LHCN-M2 (cell line): ENCODE data around the gene HDAC4. TPM values are rescaled to one million over a fixed set of nuclear protein-coding genes. Genes with fewer than 3 reads are reported as not detected.

Experiments used
- DNase-seq: peaks from one replicate; pipeline ENCODE4 v3.0.0-alpha.2; 2012; ENCODE audit warnings: low read depth
- total RNA-seq: library from RNA; depleted of rRNA; stranded (reverse); fragments of >200 nt; gene quantifications from 2 replicates; pipeline ENCODE4 v1.2.3, GENCODE V29; 2014

HDAC4 gene
- total RNA-seq, 1 experiment from 2014 or later = 26.8 TPM

- DNase-seq = no peak
Observed at GRCh38 chr2:239112127-239112774, 288.6 kb downstream of the HDAC4 start.

GRCh38 chr2:239111401-239112100 lies 289.3 kb downstream of the HDAC4 start:
- no peak for DNase-seq

DNA sequence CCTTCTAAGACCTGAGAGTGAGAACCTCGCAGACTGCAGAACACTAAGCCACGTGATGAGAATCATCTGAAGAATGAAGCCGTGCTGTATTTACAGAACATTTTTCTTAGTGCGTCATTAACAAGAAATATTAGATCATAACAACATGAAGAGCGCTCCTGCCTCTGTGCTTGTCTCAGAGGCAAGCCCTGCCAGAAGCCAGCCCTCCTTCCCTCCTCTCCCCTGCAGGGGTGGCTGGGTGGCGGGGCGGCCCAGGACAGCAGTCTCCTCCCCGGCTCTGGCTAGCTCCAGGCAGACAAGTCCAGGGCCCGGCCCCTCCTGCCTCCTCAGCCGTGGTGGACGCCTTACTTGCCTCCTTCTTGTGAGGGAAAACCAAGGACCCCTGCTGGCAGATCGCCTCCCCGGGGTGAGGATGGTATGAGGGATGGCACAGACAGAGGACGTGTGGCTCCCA lies 290.2 kb downstream of the HDAC4 start:
- DNase-seq = no peak

- DNase-seq = no peak
Observed at GRCh38 chr2:239109928-239110545, 290.8 kb downstream of the HDAC4 start.

DNA sequence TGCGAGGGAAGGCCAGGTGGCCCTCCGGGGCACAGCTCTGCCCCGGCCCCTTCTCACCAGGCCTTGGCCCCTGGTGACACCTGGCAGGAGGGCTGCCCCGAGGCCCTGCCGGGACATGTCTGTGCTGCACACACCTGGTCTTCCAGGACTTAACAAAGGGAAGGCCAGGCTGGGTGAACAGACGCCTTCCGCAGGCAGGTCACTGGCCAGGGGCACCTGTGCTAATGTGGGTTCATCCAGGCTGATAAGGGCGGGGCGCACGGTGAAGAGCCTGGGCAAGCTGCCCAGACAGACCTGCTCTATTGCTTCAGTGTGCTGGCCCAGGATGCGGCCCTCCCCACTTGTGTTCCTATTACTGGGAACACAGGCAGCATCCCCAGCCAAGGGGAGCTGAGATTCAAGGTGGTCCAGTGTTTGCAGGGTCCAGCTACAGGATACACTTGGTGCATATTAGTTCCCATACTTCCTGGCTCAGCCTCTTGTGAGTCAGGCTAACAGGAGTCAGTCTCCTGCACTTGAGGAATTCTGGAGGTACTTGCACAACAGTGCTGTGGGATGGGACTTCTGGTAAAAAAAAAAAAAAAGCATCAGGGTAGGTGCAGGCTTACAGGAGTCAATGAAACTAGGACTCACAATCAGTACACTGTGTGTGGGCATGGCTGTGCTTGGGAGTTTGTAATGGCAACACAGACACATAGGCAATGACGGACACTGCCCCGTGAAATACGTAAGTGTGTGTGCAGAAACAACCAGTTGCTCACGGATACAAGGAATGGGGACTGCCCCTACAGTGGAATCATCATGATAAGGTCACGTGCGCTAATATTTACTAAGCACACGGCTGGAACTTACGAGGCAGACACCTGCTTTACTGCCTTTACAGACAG lies 291.5 kb downstream of the HDAC4 start:
- no peak for DNase-seq

DNA sequence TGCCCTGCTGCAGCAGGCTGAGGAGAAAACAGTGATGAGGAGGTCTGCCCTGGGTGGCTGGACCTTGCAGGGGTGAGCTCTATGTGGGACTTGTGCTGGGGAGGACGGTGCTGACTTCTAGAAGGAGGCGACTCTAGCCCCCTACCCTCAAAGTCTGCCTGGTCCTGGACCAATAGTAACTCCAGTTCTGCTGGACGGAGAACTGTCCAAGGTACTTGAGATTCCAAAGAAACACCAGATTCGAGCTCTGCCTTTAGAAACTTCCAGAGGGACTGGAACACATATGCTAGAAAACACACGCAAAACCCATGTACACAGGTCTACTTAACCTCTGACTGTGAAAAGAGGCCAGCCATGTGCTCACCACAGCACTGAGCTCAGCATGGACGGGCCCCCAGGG lies 292.4 kb downstream of the HDAC4 start:
- no peak for DNase-seq

DNA sequence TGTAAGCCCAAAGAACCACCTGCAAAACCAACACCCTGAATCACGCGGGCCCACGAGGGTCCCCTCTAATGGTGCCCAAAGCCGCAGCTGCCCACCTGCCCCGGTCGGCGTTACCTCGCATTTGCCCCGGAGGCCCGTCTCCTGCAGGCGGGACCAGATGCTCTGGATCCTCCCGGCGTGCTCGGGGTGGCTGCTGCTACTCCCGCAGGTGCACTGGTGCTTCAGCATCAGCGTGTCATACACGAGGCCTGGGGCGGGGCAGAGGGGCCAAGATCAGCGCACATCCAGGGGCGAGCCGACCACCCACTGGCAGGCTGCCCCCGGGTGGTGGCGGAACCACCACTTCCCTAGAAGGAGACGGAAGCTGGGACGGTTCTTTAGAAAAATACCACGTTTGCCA lies 292.9 kb downstream of the HDAC4 start:
- no peak for DNase-seq

- DNase-seq = no peak
Observed at GRCh38 chr2:239106966-239107365, 293.9 kb downstream of the HDAC4 start.

DNA sequence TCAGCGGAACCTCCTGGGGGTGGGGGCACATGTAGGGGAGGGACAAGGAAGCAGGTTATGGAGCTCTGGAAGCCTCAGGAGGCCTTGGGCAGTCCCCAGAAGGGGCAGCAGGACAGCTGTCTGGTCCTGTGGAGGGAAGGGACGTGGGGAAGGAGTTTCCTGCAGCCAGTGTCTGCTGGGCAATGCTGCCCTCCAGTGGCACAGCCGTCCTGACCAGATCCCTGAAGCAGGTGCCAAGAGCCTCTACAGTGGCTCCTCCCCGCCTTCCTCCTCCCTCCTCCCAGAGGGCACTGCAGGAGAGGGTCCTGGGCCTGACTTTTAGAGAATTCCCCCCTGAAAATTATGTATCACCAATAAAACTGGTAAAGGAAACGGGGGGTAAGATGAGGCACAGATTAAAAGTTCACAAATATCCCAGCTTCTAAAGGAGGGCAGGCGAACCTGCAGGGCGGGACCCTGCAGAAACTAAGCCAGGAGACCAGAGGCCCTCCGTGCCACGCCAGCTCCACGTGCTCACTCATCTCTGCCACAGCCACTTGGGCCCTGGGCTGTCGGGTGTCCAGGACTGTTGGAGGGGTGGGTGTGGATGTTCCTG lies 294.4 kb downstream of the HDAC4 start:
- DNase-seq = peak; percentile 36

GRCh38 chr2:239105234-239105633 lies 295.6 kb downstream of the HDAC4 start:
- no peak for DNase-seq

- DNase-seq = no peak
Observed at GRCh38 chr2:239104800-239105199, 296.0 kb downstream of the HDAC4 start.

DNA sequence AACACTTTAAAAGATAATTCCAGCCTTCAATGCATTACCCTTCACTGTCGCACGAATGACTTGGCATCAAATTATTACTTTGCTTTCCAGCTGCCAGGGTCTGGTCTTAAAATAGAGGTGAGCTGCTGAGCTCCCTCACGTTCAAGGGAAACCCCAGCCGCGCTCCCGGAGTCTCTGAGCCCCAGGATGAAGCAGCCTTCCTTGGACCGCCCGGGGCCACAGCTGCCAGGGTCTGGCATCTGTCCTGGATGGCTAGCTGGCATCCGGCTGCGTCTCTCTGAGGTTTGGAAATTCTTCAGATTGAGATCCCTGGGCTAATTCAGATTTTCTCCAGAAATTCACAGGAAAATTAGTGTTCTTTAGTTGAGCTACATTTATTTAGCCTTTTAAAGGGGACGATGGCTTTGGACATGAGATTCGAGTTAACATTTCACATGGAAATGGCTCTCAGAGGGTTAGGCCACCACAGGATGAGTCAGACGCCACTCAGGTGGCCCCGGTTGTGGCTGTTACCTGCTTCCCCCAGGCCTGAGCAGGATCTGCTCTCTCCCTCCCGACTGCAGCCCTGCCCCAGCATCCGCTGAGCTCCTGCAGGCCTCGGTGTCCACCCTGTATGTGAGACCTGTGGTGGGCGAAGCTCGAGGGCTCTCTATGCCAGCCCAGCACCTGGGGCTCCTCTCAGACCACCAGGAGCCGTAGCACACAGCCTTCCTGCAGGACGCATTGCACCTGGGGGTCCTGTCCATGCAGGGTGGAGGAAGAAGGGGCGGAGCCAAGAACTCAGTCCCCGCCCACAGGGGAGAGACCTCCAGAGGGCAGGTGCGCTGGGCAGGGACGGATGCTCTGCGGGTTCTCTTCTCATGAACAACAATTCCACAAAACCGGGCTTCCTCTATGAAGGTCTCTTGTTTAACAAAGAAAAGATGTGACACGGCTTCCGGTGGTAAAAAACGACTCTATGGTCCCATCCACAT lies 297.4 kb downstream of the HDAC4 start:
- no peak for DNase-seq

DNA sequence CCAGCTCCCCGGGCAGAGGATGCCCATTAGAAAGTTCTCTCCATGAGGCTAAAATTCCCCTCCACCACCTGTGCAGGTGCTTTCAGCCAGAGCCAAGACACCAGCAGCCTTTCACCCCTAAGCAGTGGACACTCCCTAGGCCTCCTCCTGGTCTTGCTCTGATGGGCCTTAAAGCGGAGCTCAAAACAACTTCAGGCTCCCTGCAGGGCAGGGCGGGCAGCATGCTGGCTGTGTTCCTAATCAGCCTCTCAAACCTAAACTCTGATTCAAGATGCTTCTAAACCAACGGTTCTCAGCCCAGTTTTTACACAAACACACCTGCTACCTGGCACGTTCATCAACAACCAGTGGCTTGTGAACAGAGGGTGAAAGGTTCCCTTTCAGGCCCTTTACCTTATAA lies 298.6 kb downstream of the HDAC4 start:
- DNase-seq = no peak

DNA sequence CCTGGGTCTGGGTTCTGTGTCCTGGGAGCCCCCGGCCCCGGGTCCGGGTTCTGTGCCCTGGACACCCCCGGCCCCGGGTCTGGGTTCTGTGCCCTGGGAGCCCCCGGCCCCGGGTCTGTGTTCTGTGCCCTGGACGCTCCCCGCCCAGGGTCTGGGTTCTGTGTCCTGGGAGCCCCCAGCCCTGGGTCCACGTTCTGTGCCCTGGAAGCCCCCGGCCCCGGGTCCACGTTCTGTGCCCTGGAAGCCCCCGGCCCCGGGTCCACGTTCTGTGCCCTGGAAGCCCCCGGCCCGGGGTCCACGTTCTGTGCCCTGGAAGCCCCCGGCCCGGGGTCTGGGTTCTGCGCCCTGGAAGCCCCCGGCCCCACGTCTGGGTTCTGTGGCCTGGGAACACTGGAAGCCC lies 299.0 kb downstream of the HDAC4 start:
- no peak for DNase-seq

DNA sequence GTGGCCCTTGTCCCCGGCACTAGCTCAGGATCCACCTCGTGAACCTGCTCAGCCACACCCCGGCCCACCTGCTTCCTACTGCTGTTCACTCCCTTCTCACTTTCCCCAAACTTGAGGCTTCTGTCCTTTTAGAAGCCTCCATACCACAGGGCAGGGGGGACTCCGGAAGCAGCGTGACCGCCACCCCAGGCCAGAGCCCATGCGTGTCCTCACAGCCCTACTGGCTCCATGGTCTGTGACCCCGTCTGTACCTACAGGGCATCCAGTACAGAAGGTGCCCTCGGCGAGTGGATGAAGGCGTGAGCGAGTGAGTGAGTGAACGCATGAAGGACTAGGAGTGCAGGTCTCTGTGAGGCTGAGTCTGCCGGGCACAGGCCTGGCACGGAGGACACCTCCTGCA lies 299.7 kb downstream of the HDAC4 start:
- no peak for DNase-seq

DNA sequence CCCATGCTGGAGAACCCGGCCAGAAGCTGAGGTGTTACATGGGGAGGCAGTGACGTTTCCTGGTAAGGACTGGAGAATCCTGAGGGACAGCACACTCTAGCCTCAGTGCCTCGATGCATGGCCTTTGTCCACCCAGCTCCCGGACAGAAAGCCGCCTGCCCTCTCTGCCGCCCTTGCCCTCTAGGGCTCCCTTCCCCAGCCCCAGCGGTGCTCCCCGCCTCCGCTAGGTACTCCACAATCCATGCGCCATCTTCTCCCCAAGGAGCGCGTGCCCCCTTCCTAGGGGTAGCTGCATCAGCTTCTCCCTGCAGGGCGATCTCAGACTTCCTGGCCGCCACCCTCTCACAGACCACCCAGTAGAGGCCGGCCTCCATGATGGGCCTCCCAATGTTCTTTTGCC lies 301.3 kb downstream of the HDAC4 start:
- no peak for DNase-seq

DNA sequence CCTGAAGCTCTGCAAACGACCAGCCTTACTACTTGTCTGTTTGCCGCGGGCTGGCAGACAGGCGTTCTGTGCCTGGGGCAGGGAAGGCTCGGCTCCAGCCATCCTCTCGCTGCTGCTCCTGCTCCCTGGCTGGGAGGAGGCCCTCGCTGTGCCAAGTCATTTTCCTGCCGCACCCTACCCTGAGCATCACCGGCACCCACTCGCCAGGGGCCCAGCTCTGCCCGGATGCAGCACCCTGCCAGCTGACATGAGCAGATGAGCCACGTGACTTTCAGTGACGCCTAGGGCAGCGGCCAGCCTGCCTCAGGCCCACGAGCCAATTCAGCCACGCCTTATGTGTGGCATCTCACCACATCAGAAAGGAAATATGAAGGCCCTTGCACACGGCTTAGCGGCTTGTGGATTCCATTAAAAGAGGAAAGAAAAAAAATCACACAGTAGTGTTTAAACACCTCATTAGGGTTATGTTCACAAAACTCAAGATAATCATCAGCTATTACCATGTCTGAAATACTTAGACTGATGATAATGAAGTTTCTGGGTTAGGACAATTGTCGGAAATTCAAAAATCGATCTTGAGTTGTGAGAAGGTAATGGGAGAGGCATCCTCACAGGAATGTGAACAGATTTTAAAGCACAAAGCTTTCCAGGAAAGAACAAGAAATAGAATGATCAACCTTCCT lies 302.4 kb downstream of the HDAC4 start:
- no peak for DNase-seq

DNA sequence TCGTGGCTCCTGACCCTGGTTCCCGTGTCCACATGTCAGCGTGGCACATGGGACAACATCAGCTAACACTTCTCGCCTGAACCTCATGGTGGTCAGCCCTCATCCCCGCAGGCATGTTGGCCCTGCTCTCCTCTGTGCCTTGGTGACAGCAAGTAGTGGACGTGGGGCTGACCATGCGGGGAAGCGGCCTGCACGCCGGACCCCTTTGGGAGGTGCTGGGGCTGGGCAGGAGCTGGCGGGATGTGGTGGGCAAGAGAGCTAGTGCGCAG lies 303.5 kb downstream of the HDAC4 start:
- DNase-seq = no peak

- no peak for DNase-seq
Observed at GRCh38 chr2:239096676-239097427, 304.0 kb downstream of the HDAC4 start.
